ENCODE data around the gene HOXC10.

HOXC10 gene

DNA sequence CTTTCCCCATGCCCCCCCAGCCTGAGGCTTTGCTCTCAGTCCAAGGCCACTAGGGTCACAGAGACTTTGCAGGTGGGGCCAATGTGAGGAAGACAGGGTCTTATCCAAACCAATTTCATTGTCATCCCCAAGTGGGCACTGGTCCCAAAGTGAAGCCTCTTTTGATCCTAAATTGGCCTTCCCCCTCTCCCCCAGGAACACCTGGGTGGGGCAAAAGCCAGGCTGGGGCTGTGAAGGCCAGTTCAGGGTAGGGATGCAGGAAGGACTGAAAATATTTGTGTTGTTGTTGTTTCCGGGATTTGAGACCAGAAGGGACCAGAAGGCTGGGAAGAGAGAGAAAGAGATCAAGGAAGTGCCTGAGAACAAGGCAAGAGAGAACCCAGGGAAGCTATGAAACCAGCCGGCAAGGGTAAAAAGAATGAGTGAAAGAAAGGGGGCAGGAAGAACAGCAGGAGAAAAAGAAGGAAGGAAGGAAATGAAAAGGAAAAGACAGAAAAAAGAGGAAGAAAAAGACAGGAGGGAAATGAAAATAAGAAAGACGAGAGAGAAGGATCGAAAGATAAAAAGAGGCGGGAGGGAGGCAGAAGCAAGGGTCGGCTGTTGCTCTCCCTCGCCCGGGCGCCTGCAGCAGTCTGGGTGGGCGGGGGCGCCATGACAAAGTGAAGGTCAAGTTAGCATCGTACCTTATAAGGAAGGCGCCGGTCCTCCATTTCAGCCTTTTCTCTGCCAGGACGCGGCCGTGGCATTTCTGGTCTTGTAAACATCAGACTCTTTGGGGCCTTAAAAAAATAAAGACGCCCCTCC is 19.5 kb upstream of the HOXC10 start:
- in situ Hi-C loops (cut with HindIII; ENCODE audit: low sequenced_read_pairs): no loop called here
- TF ChIP-seq, protein P1, sequence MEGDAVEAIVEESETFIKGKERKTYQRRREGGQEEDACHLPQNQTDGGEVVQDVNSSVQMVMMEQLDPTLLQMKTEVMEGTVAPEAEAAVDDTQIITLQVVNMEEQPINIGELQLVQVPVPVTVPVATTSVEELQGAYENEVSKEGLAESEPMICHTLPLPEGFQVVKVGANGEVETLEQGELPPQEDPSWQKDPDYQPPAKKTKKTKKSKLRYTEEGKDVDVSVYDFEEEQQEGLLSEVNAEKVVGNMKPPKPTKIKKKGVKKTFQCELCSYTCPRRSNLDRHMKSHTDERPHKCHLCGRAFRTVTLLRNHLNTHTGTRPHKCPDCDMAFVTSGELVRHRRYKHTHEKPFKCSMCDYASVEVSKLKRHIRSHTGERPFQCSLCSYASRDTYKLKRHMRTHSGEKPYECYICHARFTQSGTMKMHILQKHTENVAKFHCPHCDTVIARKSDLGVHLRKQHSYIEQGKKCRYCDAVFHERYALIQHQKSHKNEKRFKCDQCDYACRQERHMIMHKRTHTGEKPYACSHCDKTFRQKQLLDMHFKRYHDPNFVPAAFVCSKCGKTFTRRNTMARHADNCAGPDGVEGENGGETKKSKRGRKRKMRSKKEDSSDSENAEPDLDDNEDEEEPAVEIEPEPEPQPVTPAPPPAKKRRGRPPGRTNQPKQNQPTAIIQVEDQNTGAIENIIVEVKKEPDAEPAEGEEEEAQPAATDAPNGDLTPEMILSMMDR (IDR thresholded peaks at IDR 0.05; ENCODE audit: low read depth, low read length): no peak
- DNase-seq (ENCODE audit: low read depth, low spot score): no peak
- H3K4me3 ChIP-seq (ENCODE audit: low read depth, low read length): no peak overlapping the region

DNA sequence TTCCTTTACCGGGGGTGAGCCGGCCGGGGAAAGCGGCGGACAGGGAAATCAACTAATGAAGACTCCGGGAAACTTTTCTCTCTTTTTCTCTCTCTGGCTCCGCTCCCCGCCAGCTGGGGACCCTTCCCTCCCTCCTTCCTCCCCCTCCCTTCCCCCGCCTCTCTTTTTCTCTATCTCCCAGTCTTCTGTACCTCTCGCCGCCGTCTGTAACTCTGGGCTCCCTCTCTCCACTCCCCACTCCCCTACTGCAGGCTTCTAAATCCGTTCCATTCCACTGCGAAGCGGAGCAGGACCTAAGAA is 18.9 kb upstream of the HOXC10 start:
- TF ChIP-seq, protein P1 (IDR thresholded peaks at IDR 0.05; ENCODE audit: low read depth, low read length): no peak
- in situ Hi-C loops (cut with HindIII; ENCODE audit: low sequenced_read_pairs): no loop called here
- DNase-seq (ENCODE audit: low read depth, low spot score): no peak
- H3K4me3 ChIP-seq (ENCODE audit: low read depth, low read length): no peak overlapping the region

DNA sequence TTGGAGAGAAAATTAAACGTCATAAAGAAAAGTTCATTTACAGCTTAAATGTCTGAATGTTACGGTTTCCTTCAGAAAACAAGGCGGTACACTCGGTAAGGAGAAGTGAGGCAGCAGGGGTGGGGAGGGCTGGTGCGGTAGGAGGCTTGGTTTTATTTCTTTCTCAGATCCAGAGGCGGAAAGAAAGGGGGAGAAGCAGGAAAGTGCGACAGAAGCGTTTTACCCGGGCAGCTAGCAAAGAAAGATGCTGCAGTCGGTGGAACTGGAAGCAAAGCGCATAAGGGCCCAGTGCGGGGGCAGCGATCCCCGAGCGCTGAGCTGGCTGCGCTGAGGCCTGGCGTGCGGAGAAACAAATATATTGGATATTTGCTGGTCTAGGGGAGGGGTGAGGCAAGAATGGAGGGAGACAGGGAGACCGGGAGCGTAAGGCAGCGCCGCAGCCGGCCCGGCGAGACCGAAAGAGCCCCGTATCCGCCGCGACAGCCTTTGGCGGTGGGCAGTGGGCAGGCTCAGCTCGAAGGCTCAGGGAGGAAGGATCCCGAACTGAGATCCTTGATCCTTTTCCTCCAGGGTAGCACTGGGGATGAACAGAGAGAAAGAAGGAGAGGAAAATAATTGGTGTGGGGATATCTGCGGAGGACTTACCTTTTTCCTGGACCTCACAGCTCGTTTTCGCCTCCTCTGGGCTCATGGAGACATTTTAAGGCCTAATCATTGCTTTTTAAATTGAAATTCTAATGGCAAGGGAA is 18.4 kb upstream of the HOXC10 start:
- TF ChIP-seq, protein P1 (IDR thresholded peaks at IDR 0.05; ENCODE audit: low read depth, low read length): no peak
- no peak overlapping the region for H3K4me3 ChIP-seq (ENCODE audit: low read depth, low read length)
- no peak for DNase-seq (ENCODE audit: low read depth, low spot score)
- in situ Hi-C loops (cut with HindIII; ENCODE audit: low sequenced_read_pairs): no loop called here

DNA sequence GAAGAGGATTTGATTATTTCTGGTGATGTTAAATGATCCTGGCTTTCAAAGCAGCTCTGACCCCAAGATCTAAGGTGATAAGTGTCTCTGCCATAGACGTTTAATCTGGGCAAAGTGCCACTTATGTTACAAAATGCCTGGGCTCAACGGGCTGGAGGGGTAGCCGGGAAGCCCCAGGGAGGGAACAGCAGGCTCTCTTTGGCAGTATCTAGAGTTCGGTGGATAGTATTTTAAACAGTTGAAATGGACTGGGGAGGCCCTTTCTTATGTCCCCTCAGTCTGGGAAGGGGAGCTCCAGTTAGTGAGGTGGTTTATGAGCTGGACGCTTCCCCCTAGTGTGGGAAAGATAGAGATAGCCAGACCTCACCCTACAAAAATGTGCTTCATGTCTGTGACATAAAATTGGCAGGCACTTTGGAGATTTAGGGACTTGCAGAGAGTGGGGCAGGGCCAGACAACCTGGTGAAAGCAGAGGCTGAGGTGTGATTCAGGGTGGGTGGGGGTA is 17.5 kb upstream of the HOXC10 start:
- no peak for DNase-seq (ENCODE audit: low read depth, low spot score)
- TF ChIP-seq, protein P1 (IDR thresholded peaks at IDR 0.05; ENCODE audit: low read depth, low read length): no peak
- H3K4me3 ChIP-seq (ENCODE audit: low read depth, low read length): no peak overlapping the region
- in situ Hi-C loops (cut with HindIII; ENCODE audit: low sequenced_read_pairs): no loop called here

DNA sequence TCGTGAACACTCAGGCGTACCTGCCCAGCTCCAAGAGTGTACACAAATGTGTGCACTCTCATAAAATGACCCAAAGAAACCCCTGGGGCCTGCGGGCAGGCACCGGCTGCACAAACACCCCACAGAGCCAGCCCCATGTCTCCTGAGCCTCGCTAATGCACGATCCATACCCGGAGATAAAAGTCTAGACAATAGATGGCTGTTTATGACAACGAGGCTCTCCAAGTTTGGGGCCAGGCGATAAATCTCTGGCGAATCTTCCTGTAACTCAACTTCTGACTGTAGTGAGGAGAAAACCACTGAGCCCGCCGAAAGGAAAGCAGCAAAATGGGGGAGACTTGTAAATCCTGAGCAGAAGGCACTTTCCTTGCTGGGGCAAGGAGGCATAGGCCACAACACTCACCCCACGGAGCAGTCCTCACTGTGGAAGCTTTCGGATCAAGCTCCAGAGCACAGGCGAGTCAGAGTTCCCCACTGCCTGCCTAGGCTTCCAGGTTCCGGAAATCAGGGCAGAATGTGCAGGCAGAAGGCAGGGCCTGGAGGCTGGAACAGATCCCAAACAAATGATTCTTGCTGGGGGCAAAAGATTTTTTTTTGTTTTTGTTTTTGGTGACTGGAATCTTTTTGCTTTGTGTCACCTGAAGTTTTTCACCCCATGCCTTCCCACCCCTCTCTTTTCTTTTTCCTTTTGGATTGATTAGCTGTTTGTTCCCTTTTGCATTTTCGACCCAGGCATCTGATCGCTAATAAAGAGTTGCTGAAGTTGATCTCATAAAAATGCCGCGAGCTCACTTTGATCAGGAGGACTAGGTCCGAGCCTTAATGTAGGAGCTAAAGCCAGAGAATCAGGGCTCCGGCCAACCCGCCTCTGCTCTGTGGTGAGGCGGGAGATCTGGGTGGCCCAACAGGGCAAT is 16.5 kb upstream of the HOXC10 start:
- in situ Hi-C loops (cut with HindIII; ENCODE audit: low sequenced_read_pairs): no loop called here
- TF ChIP-seq, protein P1 (IDR thresholded peaks at IDR 0.05; ENCODE audit: low read depth, low read length): no peak
- no peak for DNase-seq (ENCODE audit: low read depth, low spot score)
- no peak overlapping the region for H3K4me3 ChIP-seq (ENCODE audit: low read depth, low read length)

DNA sequence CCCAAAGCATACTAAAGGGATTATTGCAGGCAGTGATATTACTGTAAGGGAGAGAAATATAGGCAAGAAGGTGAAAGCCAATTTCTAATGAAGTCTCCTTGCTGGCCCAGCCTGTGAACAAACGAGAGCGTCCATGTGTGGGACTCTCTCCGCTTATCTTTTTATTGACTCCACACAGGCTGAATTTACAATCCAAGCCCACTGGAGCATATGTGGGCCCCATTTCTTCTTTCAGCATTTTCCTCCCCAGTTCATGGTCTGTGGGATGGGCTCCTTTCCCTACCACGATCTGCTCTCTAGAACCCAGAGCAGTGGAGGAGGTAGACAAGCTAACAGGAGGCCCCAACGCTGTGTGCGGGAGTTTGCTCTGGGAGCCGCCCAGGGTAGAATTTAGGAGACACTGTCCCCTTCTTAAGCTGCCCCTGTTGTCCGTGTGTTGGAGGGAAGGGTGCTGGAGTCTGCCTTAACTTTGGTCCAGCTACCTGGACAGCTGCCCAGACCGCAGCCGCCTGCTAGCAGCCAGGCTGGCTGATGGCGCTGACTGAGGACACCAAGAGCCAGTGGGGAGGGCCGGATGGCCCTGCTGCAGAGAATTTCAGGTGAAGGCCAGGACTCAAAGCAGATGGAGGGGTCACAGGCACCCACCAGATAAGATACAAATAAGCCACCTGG is 15.2 kb upstream of the HOXC10 start:
- no peak overlapping the region for H3K4me3 ChIP-seq (ENCODE audit: low read depth, low read length)
- no peak for DNase-seq (ENCODE audit: low read depth, low spot score)
- TF ChIP-seq, protein P1 (IDR thresholded peaks at IDR 0.05; ENCODE audit: low read depth, low read length): no peak
- in situ Hi-C loops (cut with HindIII; ENCODE audit: low sequenced_read_pairs): no loop called here
